ENCODE results near the gene DCDC1.

DCDC1 gene

GRCh38 chr11:31236143-31236542, 133.4 kb downstream of the DCDC1 start:
- no peak for DNase-seq (ENCODE audit: low read depth)

GRCh38 chr11:31233425-31233824, 136.1 kb downstream of the DCDC1 start:
- DNase-seq (ENCODE audit: low read depth) = no peak

GRCh38 chr11:31231601-31232000, 137.9 kb downstream of the DCDC1 start:
- DNase-seq (ENCODE audit: low read depth) = no peak

- DNase-seq (ENCODE audit: low read depth) = no peak
Measured at GRCh38 chr11:31218847-31219246, 150.7 kb downstream of the DCDC1 start.

- no peak for DNase-seq (ENCODE audit: low read depth)
Measured at GRCh38 chr11:31214372-31214771, 155.2 kb downstream of the DCDC1 start.

GRCh38 chr11:31199378-31199777, 170.2 kb downstream of the DCDC1 start:
- DNase-seq (ENCODE audit: low read depth) = no peak

GRCh38 chr11:31173926-31174680, 195.4 kb downstream of the DCDC1 start:
- DNase-seq (ENCODE audit: low read depth) = no peak

- no peak for DNase-seq (ENCODE audit: low read depth)
Measured at GRCh38 chr11:31160504-31161422, 208.8 kb downstream of the DCDC1 start.

- DNase-seq (ENCODE audit: low read depth) = no peak
Measured at GRCh38 chr11:31150841-31151240, 218.7 kb downstream of the DCDC1 start.

GRCh38 chr11:31150011-31150410, 219.5 kb downstream of the DCDC1 start:
- DNase-seq (ENCODE audit: low read depth) = no peak

GRCh38 chr11:31141789-31142188, 227.8 kb downstream of the DCDC1 start:
- no peak for DNase-seq (ENCODE audit: low read depth)

GRCh38 chr11:31139479-31139878, 230.1 kb downstream of the DCDC1 start:
- no peak for DNase-seq (ENCODE audit: low read depth)

GRCh38 chr11:31132531-31133421, 236.8 kb downstream of the DCDC1 start:
- DNase-seq (ENCODE audit: low read depth) = no peak

- no peak for DNase-seq (ENCODE audit: low read depth)
Measured at GRCh38 chr11:31131760-31132159, 237.8 kb downstream of the DCDC1 start.

- no peak for DNase-seq (ENCODE audit: low read depth)
Measured at GRCh38 chr11:31127290-31127689, 242.2 kb downstream of the DCDC1 start.

GRCh38 chr11:31120428-31120827, 249.1 kb downstream of the DCDC1 start:
- DNase-seq (ENCODE audit: low read depth) = no peak

GRCh38 chr11:31118566-31118965, 251.0 kb downstream of the DCDC1 start:
- no peak for DNase-seq (ENCODE audit: low read depth)

- DNase-seq (ENCODE audit: low read depth) = no peak
Measured at GRCh38 chr11:31117038-31117437, 252.5 kb downstream of the DCDC1 start.

- no peak for DNase-seq (ENCODE audit: low read depth)
Measured at GRCh38 chr11:31114442-31114841, 255.1 kb downstream of the DCDC1 start.

- no peak for DNase-seq (ENCODE audit: low read depth)
Measured at GRCh38 chr11:31110830-31111229, 258.7 kb downstream of the DCDC1 start.

- DNase-seq (ENCODE audit: low read depth) = no peak
Measured at GRCh38 chr11:31109446-31109845, 260.1 kb downstream of the DCDC1 start.

- DNase-seq (ENCODE audit: low read depth) = no peak
Measured at GRCh38 chr11:31107649-31108048, 261.9 kb downstream of the DCDC1 start.

Measured in stromal cell of bone marrow (primary cell).